Activated CD8-positive, alpha-beta T cell treated with anti-CD3 and anti-CD28 coated beads for 36 hours (primary cell): ENCODE results near the gene SNX20. TPM values are rescaled to one million over a fixed set of nuclear protein-coding genes. Genes with fewer than 3 reads are reported as not detected.

Source experiments
- ATAC-seq: fragments of 200-7000 bp; cut with Tn5 transposase; one replicate; pipeline ENCODE4 v1.10.0; 2021; ENCODE audit warnings: mild to moderate bottlenecking, moderate library complexity
- CTCF ChIA-PET: fragments of 350-600 bp; sonication (Branson Sonifier 250); formaldehyde crosslinking; loops from one replicate; lab custom pipeline; 2021; ENCODE audit warnings: antibody characterized with exemption; lab: Charles Lee
- POLR2A ChIA-PET: fragments of 350-600 bp; sonication (Branson Sonifier 250); formaldehyde crosslinking; loops from one replicate; lab custom pipeline; 2021; ENCODE audit warnings: antibody characterized with exemption; lab: Charles Lee
- DNase-seq: peaks from one replicate; pipeline ENCODE4 v3.0.0-alpha.2; 2020
- H3K27ac Mint-ChIP-seq: one replicate; pipeline ENCODE4 v1.8.0; 2021; ENCODE audit warnings: mild to moderate bottlenecking, mixed read lengths
- H3K27me3 Mint-ChIP-seq: one replicate; pipeline ENCODE4 v1.8.0; 2021; ENCODE audit warnings: mixed read lengths
- H3K36me3 Mint-ChIP-seq: one replicate; pipeline ENCODE4 v1.8.0; 2021; ENCODE audit warnings: low read depth, mixed read lengths
- H3K4me1 Mint-ChIP-seq: one replicate; pipeline ENCODE4 v1.8.0; 2021; ENCODE audit warnings: low read depth, mixed read lengths
- H3K4me3 Mint-ChIP-seq: one replicate; pipeline ENCODE4 v1.8.0; 2021; ENCODE audit warnings: mild to moderate bottlenecking, moderate library complexity, mixed read lengths
- H3K9me3 Mint-ChIP-seq: one replicate; pipeline ENCODE4 v1.8.0; 2021; ENCODE audit warnings: mixed read lengths
- intact Hi-C: fragments of 100-400 bp; cut with micrococcal nuclease; formaldehyde crosslinking; loops from one replicate; pipeline ENCODE4 v1.10.0; 2022
- total RNA-seq, 2 experiments: library from RNA; stranded (reverse); gene quantifications; one replicate each; pipeline ENCODE4 v1.2.3, GENCODE V29; 2021
- TF ChIP-seq, protein P1 (sequence below): fragments of 200-600 bp; IDR thresholded peaks from one replicate; pipeline ENCODE4 v1.8.0; 2022; ENCODE audit warnings: antibody characterized with exemption, mild to moderate bottlenecking

SNX20 gene
- total RNA-seq, 2 experiments from 2014 or later = 24.6 to 25.0 TPM

DNA sequence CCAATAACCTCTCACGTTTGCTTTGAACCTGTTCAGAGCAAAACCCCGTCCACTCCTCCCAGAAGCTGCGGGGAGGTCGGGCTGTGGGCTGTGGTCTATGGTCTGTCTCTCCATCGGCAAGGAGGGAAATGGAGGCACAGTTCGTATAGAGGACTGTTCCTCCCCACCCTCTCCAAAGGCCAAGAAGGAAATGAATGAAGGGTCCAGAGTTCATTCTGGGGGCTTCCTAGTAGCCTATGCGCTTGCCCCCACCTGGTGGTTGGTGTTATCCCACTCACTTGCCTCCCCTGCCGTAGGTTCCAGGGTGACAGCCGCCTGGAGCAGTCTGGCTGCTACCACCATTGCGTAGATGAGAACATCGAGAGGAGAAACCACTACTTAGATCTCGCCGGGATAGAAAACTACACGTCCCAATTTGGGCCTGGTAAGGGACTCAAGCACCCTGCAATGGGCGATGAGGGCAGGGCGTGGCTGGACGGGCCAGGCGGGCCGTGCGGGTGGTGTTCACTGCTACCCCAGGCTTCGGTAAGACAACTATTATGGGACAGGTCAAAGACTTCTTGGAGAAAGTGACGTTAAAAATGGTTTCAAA, 49.0 kb downstream of the SNX20 start:
- CTCF ChIA-PET = no interaction called here
- no peaks in the 10 kb centered on the region for H3K36me3 Mint-ChIP-seq
- H3K4me3 Mint-ChIP-seq = no peak overlapping the region
- ATAC-seq = no peak
- no peaks in the 10 kb centered on the region for H3K9me3 Mint-ChIP-seq
- H3K27me3 Mint-ChIP-seq = no peaks in the 10 kb centered on the region
- H3K27ac Mint-ChIP-seq = no peak overlapping the region
- intact Hi-C loops = no loop called here
- no peak for DNase-seq
- POLR2A ChIA-PET = no interaction called here
- peaks cover 9% of the 10 kb centered on the region for H3K4me1 Mint-ChIP-seq
- TF ChIP-seq, protein P1, sequence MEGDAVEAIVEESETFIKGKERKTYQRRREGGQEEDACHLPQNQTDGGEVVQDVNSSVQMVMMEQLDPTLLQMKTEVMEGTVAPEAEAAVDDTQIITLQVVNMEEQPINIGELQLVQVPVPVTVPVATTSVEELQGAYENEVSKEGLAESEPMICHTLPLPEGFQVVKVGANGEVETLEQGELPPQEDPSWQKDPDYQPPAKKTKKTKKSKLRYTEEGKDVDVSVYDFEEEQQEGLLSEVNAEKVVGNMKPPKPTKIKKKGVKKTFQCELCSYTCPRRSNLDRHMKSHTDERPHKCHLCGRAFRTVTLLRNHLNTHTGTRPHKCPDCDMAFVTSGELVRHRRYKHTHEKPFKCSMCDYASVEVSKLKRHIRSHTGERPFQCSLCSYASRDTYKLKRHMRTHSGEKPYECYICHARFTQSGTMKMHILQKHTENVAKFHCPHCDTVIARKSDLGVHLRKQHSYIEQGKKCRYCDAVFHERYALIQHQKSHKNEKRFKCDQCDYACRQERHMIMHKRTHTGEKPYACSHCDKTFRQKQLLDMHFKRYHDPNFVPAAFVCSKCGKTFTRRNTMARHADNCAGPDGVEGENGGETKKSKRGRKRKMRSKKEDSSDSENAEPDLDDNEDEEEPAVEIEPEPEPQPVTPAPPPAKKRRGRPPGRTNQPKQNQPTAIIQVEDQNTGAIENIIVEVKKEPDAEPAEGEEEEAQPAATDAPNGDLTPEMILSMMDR = no peak

DNA sequence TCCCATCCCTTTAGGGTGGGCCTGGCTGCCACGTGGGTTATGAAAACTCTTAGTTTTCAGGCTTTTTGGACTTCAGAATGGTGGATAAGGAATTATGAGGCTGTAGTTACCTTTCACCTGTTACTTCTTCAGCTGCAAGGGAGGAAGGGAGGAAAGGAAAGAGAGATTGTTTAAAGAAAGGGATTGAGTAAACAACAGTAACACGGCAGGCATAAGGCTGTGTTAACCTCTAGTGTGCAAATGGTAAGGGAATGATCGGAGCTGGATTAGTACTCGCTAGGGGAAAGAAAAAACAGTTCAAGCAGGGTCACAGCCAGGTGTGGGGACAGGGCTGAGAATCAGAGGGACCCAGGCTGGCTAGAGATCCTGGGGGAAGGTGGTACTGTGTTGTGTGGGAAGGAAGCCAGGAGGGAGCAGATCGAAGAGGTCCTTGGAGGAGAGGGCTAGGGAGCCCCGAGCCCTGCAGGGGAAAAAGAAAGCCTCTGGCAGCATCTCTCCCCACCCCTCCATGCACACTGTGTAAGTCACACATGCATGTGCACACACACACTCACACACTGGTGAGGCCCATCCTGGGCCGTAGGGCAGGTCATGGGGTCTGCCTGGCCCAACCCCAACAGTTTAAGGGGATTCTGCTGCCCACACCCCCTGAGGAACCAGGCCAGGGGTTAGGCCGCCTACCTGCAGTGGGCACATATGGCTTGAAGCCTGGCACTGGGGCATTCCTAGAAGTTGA, 49.7 kb downstream of the SNX20 start:
- CTCF ChIA-PET = no interaction called here
- Mint-ChIP-seq H3K27ac (no peak overlapping the region), H3K4me3 (no peak overlapping the region), H3K27me3 (no peaks in the 10 kb centered on the region), H3K4me1 (peaks cover 15% of the 10 kb centered on the region), H3K9me3 (no peaks in the 10 kb centered on the region), H3K36me3 (no peaks in the 10 kb centered on the region)
- DNase-seq (no peak), ATAC-seq (no peak)
- POLR2A ChIA-PET = no interaction called here
- intact Hi-C loops = no loop called here
- TF ChIP-seq, protein P1 = no peak

DNA sequence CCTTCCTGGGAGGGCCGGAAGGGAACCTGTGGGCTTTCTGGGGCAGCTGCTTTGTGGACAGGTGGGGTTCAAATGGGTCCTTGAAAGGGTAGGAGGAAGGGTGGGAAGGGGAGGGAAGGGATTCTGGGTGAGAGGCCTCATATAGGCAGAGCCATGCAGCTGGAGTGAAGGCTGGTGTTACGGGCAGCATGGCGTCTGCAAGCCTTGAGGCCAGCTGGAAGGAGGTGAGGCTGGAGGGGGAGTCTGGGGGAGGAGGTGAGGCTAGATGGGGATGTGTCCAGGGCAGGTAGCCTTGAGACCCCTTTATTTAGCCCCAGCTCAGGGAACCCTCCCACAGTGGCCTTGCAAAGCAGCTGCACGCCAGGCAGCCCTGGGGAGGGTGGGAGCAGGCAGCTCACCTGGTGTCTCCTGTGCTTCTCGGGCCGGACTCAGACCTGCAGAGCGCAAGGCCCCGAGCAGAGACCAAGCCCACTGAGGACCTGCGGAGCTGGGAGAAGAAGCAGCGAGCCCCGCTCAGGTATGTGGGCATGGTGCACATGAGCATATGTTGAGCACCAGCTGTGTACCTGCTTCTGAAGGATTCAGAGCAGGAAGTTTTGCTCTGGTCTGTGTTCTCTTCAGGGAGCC, 50.6 kb downstream of the SNX20 start:
- Mint-ChIP-seq H3K4me3 (no peak overlapping the region), H3K27ac (no peak overlapping the region), H3K9me3 (no peaks in the 10 kb centered on the region), H3K4me1 (peaks cover 17% of the 10 kb centered on the region), H3K27me3 (no peaks in the 10 kb centered on the region), H3K36me3 (no peaks in the 10 kb centered on the region)
- intact Hi-C loops = no loop called here
- DNase-seq (no peak), ATAC-seq (no peak)
- ChIA-PET POLR2A (no interaction called here), CTCF (interaction anchor here (5.1 kb wide), 1 partner anchor 34 kb away, joined by 28 read pairs; no protein-coding TSS in a partner anchor)
- TF ChIP-seq, protein P1 = no peak

DNA sequence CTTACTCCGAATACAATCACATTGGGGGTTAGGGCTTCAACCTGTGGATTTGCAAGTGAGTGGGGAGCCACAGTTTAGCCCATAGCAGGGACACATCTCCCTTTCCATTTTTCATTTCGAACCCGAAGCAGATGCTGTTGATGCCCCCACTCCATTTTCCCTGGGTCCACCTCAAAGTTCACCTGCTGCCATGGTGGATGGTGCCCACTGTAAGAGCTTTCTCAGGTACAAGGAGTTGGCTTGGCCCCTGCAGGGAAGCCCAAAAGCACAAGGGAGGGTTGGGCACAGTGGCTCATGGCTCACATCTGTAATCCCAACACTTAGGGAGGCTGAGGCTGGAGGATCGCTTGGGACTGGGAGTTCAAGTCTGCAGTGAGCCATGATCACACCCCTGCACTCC, 51.8 kb downstream of the SNX20 start:
- DNase-seq = no peak
- Mint-ChIP-seq H3K4me3 (no peak overlapping the region), H3K9me3 (no peaks in the 10 kb centered on the region), H3K27me3 (no peaks in the 10 kb centered on the region), H3K36me3 (no peaks in the 10 kb centered on the region), H3K27ac (no peak overlapping the region), H3K4me1 (peaks cover 21% of the 10 kb centered on the region)
- POLR2A ChIA-PET = interaction anchor here (0.6 kb wide), 1 partner anchor 43 kb away, joined by 3 read pairs; no protein-coding TSS in a partner anchor
- no peak for ATAC-seq
- CTCF ChIA-PET = interaction anchor here (1.2 to 5.1 kb wide), 2 partner anchors 16 to 35 kb away, joined by 3 to 28 read pairs; no protein-coding TSS in a partner anchor
- intact Hi-C loops = no loop called here
- TF ChIP-seq, protein P1 = no peak
